WI38 (cell line): ENCODE data around the gene IFIT3.

ENCODE experiments used
- H3K4me3 ChIP-seq: 2 replicates; pipeline ENCODE4 v1.5.1; 2011; ENCODE audit warnings: low read depth, mild to moderate bottlenecking, control low read depth, low read length
- TF ChIP-seq, protein P1 (sequence below): IDR thresholded peaks from 2 replicates; pipeline ENCODE4 v1.5.1; 2012; ENCODE audit warnings: low read depth, mild to moderate bottlenecking, control low read depth, low read length

IFIT3 gene

DNA sequence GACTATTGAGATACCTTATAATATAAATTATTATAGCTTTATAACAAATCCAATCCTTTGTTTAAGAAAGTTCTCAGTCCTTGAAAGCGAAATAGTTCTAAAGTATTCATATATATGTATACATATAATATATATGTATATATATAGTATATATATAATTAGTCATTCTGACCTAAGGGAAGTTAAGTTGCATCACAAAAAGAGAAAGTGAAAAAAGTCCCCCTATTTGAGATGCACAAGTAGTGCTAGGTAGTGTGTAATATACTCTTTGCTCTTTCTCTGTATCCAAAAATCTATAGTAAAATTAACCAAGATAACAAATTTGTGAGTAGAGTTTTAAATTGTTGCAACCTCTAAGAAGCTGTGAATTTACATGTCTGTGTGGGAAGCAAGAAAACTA lies 36.7 kb downstream of the IFIT3 start:
- H3K4me3 ChIP-seq = no peak overlapping the region
- TF ChIP-seq, protein P1, sequence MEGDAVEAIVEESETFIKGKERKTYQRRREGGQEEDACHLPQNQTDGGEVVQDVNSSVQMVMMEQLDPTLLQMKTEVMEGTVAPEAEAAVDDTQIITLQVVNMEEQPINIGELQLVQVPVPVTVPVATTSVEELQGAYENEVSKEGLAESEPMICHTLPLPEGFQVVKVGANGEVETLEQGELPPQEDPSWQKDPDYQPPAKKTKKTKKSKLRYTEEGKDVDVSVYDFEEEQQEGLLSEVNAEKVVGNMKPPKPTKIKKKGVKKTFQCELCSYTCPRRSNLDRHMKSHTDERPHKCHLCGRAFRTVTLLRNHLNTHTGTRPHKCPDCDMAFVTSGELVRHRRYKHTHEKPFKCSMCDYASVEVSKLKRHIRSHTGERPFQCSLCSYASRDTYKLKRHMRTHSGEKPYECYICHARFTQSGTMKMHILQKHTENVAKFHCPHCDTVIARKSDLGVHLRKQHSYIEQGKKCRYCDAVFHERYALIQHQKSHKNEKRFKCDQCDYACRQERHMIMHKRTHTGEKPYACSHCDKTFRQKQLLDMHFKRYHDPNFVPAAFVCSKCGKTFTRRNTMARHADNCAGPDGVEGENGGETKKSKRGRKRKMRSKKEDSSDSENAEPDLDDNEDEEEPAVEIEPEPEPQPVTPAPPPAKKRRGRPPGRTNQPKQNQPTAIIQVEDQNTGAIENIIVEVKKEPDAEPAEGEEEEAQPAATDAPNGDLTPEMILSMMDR = no peak

DNA sequence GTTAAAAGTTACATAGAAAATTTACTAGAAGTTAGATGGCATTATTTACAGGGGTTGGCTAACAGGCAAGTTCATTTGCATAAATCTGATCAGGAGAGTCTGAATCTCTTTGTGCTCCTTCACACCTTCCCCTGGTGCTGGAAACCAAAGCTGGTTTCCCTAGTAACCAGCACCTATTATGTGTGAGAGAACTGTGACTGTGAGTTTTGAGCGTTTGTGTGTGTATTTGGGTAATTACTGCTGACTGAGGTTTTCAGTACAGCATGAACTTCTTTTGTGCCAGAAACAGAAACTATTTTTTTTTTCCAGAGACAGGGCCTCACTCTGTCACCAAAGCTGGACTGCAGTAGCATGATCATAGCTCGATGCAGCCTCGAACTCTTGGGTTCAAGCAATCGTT lies 39.7 kb downstream of the IFIT3 start:
- TF ChIP-seq, protein P1 = no peak
- no peak overlapping the region for H3K4me3 ChIP-seq

DNA sequence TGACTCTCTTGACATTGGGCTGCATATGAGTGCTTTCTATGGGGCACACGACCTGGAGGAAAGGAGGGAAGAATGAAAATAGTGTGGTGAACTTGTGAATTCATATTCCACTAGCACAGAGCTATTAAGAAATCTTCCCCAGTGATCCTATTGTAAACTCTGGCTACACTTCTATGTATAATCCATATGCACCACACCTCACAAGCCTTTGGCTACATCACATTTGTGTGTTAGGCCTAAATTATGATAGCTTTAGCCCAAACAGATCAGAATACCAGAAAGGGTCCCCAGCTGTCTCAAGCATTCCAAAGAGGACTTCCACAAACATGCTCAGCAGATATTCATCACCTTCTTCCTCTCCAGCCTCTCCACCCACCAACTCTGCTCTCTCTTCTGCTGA lies 40.3 kb downstream of the IFIT3 start:
- TF ChIP-seq, protein P1 = no peak
- no peak overlapping the region for H3K4me3 ChIP-seq

DNA sequence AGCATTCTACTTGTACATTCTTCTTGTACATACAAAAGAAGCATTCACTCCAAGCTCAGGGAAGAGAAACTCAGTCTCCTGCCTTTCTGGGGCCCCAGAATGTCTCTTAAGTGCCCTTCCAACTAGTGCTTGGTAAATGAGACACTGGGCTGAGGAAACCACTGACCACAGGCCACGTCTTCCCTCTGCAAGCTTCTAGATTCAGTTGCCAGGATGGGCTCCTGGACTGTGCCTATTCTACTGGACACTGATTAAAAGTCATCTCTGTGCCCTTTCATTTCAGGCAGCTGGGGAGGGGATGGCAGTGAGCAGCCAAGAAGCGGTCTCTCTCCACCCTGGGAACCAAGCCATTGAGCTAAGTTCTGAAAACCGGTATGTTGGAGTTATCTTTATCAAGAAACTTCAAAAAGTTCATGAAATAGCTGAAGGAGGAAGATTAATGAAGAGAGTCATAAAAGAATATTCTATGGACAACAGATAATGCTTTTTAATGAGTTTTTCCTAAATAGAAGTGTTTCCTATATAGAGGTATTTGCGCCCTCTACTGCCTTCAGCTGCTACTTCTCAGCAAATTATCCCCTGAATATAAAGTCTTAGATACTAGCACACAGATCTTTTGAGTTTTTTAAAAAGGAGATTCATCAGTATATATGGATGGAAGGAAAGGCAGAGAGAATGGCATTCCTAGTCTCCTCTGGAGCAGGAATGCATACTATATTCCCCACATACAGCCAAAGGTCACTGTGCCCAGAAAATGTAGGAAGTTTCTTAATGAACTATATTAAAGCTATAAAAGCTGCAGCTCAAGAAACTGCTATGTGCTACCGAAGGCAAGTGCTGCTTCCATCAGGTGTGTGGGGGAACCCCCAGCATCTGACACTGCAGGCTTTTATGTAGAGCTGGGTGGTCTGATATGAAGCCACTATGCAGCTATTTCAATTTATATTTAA lies 41.6 kb downstream of the IFIT3 start:
- TF ChIP-seq, protein P1 = peak; percentile 42; the same call in 1 of the 2 replicates
- no peak overlapping the region for H3K4me3 ChIP-seq

DNA sequence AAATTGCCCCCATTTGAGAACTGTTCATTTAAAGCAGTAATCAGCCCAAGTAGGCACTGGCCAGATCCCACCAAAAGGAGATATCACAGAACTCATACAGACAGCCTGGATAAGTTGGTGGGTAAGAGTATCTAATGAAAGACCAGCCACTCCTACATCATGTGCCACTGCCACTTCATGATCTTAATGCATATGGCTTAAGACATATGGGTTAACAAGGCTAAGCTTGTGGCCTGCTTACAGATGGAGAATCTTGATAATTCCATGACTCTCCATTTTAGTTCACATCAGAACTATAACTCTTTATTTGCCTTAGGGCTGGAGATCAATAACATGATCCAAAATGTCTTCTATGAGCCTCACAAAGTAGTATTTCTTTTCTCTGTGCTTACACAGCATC lies 43.3 kb downstream of the IFIT3 start:
- H3K4me3 ChIP-seq = no peak overlapping the region
- TF ChIP-seq, protein P1 = no peak

DNA sequence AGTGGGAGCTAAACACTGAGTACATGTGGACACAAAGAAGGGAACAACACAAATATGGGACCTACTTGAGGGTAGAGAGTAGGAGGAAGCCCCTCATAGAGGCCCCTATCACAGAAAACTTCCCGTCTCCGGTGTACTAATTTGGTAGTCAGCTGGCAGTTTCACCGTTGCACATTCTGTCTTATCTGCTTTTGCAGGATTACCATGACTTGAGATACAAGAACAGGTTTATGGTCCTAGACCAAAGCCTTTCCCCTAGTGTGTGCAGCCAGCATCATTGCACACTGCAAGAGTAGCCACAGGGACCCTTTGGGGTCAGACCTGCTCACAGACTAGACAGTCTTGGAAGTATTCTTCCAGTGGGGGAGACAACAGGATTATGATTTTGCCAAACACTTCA lies 44.2 kb downstream of the IFIT3 start:
- no peak overlapping the region for H3K4me3 ChIP-seq
- TF ChIP-seq, protein P1 = no peak
